A549 (cell line): ENCODE data around the gene SPAG17. TPM values are rescaled to one million over a fixed set of nuclear protein-coding genes. Genes with fewer than 3 reads are reported as not detected.

Experiments
- ATAC-seq, 2 experiments: fragments of 200-7000 bp in 1 of 2; fragments of >200 bp in 1 of 2; cut with Nextera tagmentation in 1 of 2; cut with Tn5 transposase in 1 of 2; 3 replicates each; pipeline versions ENCODE4 v1.8.0 to v1.9.1; 2018 to 2020; ENCODE audit warnings: mild to moderate bottlenecking in 1 of 2, moderate library complexity in 1 of 2
- CTCF ChIA-PET: fragments of 300-600 bp; sonication (Branson Sonifier 250); formaldehyde crosslinking; extraction: SDS; loops from one replicate; lab custom pipeline; 2021; ENCODE audit warnings: antibody characterized with exemption, inconsistent platforms; lab: Yijun Ruan, JAX
- POLR2A ChIA-PET: fragments of 350-600 bp; formaldehyde crosslinking; extraction: SDS; loops from one replicate; lab custom pipeline; 2021; ENCODE audit warnings: antibody characterized with exemption, inconsistent platforms; lab: Yijun Ruan, JAX
- DNase-seq, 2 experiments: peaks; one replicate each; pipeline versions ENCODE4 v3.0.0 to v3.0.0-alpha.2; 2011 to 2016; ENCODE audit warnings: low read depth in 1 of 2, low spot score in 1 of 2
- FAIRE-seq: peaks from 2 replicates; lab custom pipeline; 2011; peaks lifted over from hg19 to GRCh38; lab: Jason Lieb, UNC
- H3K27ac ChIP-seq, 2 experiments: fragments of >200 bp; sonication (Bioruptor Twin); formaldehyde crosslinking; 3 replicates each; pipeline ENCODE4 v1.5.1; 2016 to 2017
- H3K4me1 ChIP-seq: fragments of >200 bp; sonication (Bioruptor Twin); formaldehyde crosslinking; 3 replicates; pipeline ENCODE4 v1.6.1; 2016
- H3K4me2 ChIP-seq: fragments of >200 bp; sonication (Bioruptor Twin); formaldehyde crosslinking; 3 replicates; pipeline ENCODE4 v1.6.1; 2016
- H3K4me3 ChIP-seq: fragments of >200 bp; sonication (Bioruptor Twin); formaldehyde crosslinking; 3 replicates; pipeline ENCODE4 v1.5.1; 2016
- H3K9me3 ChIP-seq: fragments of >200 bp; sonication (Bioruptor Twin); formaldehyde crosslinking; 3 replicates; pipeline ENCODE4 v1.6.1; 2016
- EHF ChIP-seq: fragments of 250-450 bp; sonication (Bioruptor Pico); IDR thresholded peaks from 2 replicates; pipeline ENCODE4 v1.5.0; 2020; ENCODE audit warnings: mild to moderate bottlenecking
- EHMT2 ChIP-seq: fragments of 200-600 bp; sonication (generic); IDR thresholded peaks from 2 replicates; pipeline ENCODE4 v1.6.1; 2016; ENCODE audit warnings: antibody characterized with exemption, low read depth, mild to moderate bottlenecking, moderate library complexity
- EP300 ChIP-seq, 2 experiments: fragments of >200 bp; sonication (Bioruptor Twin); formaldehyde crosslinking; IDR thresholded peaks; 2 replicates in 1 of 2; 3 replicates in 1 of 2; pipeline ENCODE4 v1.6.1; 2016 to 2017
- GATA3 ChIP-seq: IDR thresholded peaks from 2 replicates; pipeline ENCODE4 v1.6.1; 2012; ENCODE audit warnings: borderline replicate concordance
- HDAC2 ChIP-seq: fragments of 200-600 bp; sonication (generic); IDR thresholded peaks from 2 replicates; pipeline ENCODE4 v1.6.1; 2016
- HOXA7 ChIP-seq: fragments of 250-450 bp; sonication (Bioruptor Pico); IDR thresholded peaks from 2 replicates; pipeline ENCODE4 v1.5.0; 2020; ENCODE audit warnings: mild to moderate bottlenecking, moderate library complexity
- HOXB5 ChIP-seq: fragments of 250-450 bp; sonication (Bioruptor Pico); IDR thresholded peaks from 2 replicates; pipeline ENCODE4 v1.5.0; 2020; ENCODE audit warnings: mild to moderate bottlenecking, moderate library complexity
- KDM1A ChIP-seq: fragments of 200-600 bp; sonication (generic); IDR thresholded peaks from 2 replicates; pipeline ENCODE4 v1.6.1; 2016; ENCODE audit warnings: low read depth, mild to moderate bottlenecking
- MAZ ChIP-seq: fragments of 150-350 bp; IDR thresholded peaks from 2 replicates; pipeline ENCODE4 v1.6.1; 2014; ENCODE audit warnings: antibody characterized with exemption, low read depth, low read length, borderline replicate concordance
- POLR2A ChIP-seq: IDR thresholded peaks from 2 replicates; pipeline ENCODE4 v1.6.1; 2012; ENCODE audit warnings: mild to moderate bottlenecking, low read length
- RAD21 ChIP-seq, 2 experiments: fragments of >200 bp in 1 of 2; sonication (Bioruptor Twin) in 1 of 2; formaldehyde crosslinking in 1 of 2; IDR thresholded peaks in 1 of 2; conservative IDR thresholded peaks in 1 of 2; 2 replicates in 1 of 2; 3 replicates in 1 of 2; pipeline ENCODE4 v1.6.1; 2012 to 2018; ENCODE audit warnings: inconsistent platforms in 1 of 2
- RARB ChIP-seq: fragments of 250-450 bp; sonication (Bioruptor Pico); IDR thresholded peaks from 2 replicates; pipeline ENCODE4 v1.8.0; 2021; ENCODE audit warnings: mild to moderate bottlenecking, moderate library complexity
- TP53 ChIP-seq: fragments of 250-450 bp; sonication (Bioruptor Pico); IDR thresholded peaks from 2 replicates; pipeline ENCODE4 v1.5.0; 2021; ENCODE audit warnings: mild to moderate bottlenecking, moderate library complexity
- ZFP36 ChIP-seq: fragments of 450-650 bp; IDR thresholded peaks from 2 replicates; pipeline ENCODE4 v1.6.1; 2014; ENCODE audit warnings: borderline replicate concordance; ENCODE audit not compliant: partially characterized antibody
- ZNF302 ChIP-seq: fragments of 250-450 bp; sonication (Bioruptor Pico); IDR thresholded peaks from 2 replicates; pipeline ENCODE4 v1.9.0; 2021; ENCODE audit warnings: inconsistent platforms, mild to moderate bottlenecking, moderate library complexity
- WGBS: methylation state at CpG from one replicate; pipeline ENCODE4 v1.1.6; 2017; ENCODE audit errors: missing lambda C conversion rate; 5-methylcytosine and 5-hydroxymethylcytosine counted together
- polyA plus RNA-seq, 4 experiments: library from polyadenylated mRNA; depleted of rRNA in 3 of 4; stranded (reverse); fragments of >200 nt; fragmentation: RNase III in 1 of 4; extraction: RNeasy Plus Mini Kit Qiagen cat#74134 plus additional on column Dnase treatment in 1 of 4; gene quantifications; 2 replicates in 3 of 4; 3 replicates in 1 of 4; pipeline ENCODE4 v1.2.3, GENCODE V29; 2011 to 2017
- TF ChIP-seq, protein P1 (sequence below): IDR thresholded peaks from 2 replicates; pipeline ENCODE4 v1.6.1; 2012; ENCODE audit warnings: low read depth, borderline replicate concordance
- TF ChIP-seq, protein P2 (sequence below): fragments of 150-350 bp; IDR thresholded peaks from 2 replicates; pipeline ENCODE4 v1.6.1; 2014; ENCODE audit warnings: low read depth, mild to moderate bottlenecking, low read length
- TF ChIP-seq, protein P3 (sequence below): fragments of 250-450 bp; sonication (Bioruptor Pico); IDR thresholded peaks from 2 replicates; pipeline ENCODE4 v1.5.0; 2021; ENCODE audit warnings: mild to moderate bottlenecking, moderate library complexity, borderline replicate concordance
- TF ChIP-seq, protein P4 (sequence below): fragments of >200 bp; sonication (Bioruptor Twin); formaldehyde crosslinking; IDR thresholded peaks from 3 replicates; pipeline ENCODE4 v1.5.1; 2016
- TF ChIP-seq, protein P5 (sequence below): fragments of 200-600 bp; sonication (generic); IDR thresholded peaks from 2 replicates; pipeline ENCODE4 v1.6.1; 2016; ENCODE audit warnings: antibody characterized with exemption, mild to moderate bottlenecking, moderate library complexity

The SPAG17 gene
- polyA plus RNA-seq, 2 of the 4 experiments (the other 2 are of a cell fraction) = 0.13 TPM; not detected in 1

DNA sequence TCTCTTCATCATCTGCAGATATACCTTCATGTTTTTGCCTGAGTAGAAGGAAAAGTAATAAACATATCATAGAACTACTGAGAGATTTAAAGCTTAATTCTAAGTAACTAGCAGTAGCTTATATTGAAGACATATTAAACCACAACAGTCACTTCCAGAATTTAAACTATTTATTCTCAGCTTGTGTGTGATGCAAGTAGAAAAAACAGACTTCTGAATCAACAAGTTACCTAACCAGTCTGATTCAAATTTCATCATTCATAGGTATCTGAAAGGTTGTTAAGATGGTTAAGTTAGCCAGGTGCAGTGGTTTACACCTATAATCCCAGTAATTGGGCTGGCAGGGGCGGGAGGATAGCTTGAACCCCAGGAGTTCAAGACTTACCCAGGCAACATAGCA is 41.9 kb downstream of the SPAG17 start:
- H3K27ac ChIP-seq = no peak overlapping the region
- H3K4me3 ChIP-seq = no peak overlapping the region
- POLR2A ChIA-PET = no interaction called here
- CTCF ChIA-PET = no interaction called here
- no peak for FAIRE-seq
- H3K4me1 ChIP-seq = no peaks in the 10 kb centered on the region
- no peak for DNase-seq
- no peak overlapping the region for H3K4me2 ChIP-seq
- no peak for ATAC-seq
- WGBS = 0% methylated on average over 1 of the region's 1 CpG
- no peak for TF ChIP-seq MAZ
- no peak for TF ChIP-seq HOXB5 (CRISPR knock-in tag)
- TF ChIP-seq TP53 (CRISPR knock-in tag) = no peak
- TF ChIP-seq, protein P1, sequence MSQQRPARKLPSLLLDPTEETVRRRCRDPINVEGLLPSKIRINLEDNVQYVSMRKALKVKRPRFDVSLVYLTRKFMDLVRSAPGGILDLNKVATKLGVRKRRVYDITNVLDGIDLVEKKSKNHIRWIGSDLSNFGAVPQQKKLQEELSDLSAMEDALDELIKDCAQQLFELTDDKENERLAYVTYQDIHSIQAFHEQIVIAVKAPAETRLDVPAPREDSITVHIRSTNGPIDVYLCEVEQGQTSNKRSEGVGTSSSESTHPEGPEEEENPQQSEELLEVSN = no peak
- no peak for TF ChIP-seq HOXA7 (CRISPR knock-in tag)
- TF ChIP-seq RAD21 (conservative IDR thresholded peaks at IDR 0.05 in 1 of 2, IDR thresholded peaks at IDR 0.05 in 1 of 2) = no peak
- no peak for TF ChIP-seq KDM1A
- TF ChIP-seq, protein P2, sequence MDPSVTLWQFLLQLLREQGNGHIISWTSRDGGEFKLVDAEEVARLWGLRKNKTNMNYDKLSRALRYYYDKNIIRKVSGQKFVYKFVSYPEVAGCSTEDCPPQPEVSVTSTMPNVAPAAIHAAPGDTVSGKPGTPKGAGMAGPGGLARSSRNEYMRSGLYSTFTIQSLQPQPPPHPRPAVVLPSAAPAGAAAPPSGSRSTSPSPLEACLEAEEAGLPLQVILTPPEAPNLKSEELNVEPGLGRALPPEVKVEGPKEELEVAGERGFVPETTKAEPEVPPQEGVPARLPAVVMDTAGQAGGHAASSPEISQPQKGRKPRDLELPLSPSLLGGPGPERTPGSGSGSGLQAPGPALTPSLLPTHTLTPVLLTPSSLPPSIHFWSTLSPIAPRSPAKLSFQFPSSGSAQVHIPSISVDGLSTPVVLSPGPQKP = no peak
- TF ChIP-seq EHF (CRISPR knock-in tag) = no peak
- TF ChIP-seq, protein P3, sequence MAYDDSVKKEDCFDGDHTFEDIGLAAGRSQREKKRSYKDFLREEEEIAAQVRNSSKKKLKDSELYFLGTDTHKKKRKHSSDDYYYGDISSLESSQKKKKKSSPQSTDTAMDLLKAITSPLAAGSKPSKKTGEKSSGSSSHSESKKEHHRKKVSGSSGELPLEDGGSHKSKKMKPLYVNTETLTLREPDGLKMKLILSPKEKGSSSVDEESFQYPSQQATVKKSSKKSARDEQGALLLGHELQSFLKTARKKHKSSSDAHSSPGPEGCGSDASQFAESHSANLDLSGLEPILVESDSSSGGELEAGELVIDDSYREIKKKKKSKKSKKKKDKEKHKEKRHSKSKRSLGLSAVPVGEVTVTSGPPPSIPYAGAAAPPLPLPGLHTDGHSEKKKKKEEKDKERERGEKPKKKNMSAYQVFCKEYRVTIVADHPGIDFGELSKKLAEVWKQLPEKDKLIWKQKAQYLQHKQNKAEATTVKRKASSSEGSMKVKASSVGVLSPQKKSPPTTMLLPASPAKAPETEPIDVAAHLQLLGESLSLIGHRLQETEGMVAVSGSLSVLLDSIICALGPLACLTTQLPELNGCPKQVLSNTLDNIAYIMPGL (CRISPR knock-in tag) = no peak
- TF ChIP-seq HDAC2 = no peak
- TF ChIP-seq, protein P4, sequence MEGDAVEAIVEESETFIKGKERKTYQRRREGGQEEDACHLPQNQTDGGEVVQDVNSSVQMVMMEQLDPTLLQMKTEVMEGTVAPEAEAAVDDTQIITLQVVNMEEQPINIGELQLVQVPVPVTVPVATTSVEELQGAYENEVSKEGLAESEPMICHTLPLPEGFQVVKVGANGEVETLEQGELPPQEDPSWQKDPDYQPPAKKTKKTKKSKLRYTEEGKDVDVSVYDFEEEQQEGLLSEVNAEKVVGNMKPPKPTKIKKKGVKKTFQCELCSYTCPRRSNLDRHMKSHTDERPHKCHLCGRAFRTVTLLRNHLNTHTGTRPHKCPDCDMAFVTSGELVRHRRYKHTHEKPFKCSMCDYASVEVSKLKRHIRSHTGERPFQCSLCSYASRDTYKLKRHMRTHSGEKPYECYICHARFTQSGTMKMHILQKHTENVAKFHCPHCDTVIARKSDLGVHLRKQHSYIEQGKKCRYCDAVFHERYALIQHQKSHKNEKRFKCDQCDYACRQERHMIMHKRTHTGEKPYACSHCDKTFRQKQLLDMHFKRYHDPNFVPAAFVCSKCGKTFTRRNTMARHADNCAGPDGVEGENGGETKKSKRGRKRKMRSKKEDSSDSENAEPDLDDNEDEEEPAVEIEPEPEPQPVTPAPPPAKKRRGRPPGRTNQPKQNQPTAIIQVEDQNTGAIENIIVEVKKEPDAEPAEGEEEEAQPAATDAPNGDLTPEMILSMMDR = no peak
- TF ChIP-seq ZNF302 (CRISPR knock-in tag) = no peak
- TF ChIP-seq, protein P5, sequence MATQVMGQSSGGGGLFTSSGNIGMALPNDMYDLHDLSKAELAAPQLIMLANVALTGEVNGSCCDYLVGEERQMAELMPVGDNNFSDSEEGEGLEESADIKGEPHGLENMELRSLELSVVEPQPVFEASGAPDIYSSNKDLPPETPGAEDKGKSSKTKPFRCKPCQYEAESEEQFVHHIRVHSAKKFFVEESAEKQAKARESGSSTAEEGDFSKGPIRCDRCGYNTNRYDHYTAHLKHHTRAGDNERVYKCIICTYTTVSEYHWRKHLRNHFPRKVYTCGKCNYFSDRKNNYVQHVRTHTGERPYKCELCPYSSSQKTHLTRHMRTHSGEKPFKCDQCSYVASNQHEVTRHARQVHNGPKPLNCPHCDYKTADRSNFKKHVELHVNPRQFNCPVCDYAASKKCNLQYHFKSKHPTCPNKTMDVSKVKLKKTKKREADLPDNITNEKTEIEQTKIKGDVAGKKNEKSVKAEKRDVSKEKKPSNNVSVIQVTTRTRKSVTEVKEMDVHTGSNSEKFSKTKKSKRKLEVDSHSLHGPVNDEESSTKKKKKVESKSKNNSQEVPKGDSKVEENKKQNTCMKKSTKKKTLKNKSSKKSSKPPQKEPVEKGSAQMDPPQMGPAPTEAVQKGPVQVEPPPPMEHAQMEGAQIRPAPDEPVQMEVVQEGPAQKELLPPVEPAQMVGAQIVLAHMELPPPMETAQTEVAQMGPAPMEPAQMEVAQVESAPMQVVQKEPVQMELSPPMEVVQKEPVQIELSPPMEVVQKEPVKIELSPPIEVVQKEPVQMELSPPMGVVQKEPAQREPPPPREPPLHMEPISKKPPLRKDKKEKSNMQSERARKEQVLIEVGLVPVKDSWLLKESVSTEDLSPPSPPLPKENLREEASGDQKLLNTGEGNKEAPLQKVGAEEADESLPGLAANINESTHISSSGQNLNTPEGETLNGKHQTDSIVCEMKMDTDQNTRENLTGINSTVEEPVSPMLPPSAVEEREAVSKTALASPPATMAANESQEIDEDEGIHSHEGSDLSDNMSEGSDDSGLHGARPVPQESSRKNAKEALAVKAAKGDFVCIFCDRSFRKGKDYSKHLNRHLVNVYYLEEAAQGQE = no peak
- TF ChIP-seq GATA3 = no peak
- no peak for TF ChIP-seq EHMT2
- no peak for TF ChIP-seq POLR2A
- TF ChIP-seq RARB = no peak
- TF ChIP-seq EP300 (IDR thresholded peaks at IDR 0.05) = no peak
- TF ChIP-seq ZFP36 = no peak
- no peaks in the 10 kb centered on the region for H3K9me3 ChIP-seq
